LoVo (cell line): Measurements from ENCODE around the gene PTH1R.

ENCODE experiments used
- DNase-seq: peaks from one replicate; pipeline ENCODE4 v3.0.0-alpha.2; 2016; ENCODE audit warnings: low spot score

PTH1R gene

DNA sequence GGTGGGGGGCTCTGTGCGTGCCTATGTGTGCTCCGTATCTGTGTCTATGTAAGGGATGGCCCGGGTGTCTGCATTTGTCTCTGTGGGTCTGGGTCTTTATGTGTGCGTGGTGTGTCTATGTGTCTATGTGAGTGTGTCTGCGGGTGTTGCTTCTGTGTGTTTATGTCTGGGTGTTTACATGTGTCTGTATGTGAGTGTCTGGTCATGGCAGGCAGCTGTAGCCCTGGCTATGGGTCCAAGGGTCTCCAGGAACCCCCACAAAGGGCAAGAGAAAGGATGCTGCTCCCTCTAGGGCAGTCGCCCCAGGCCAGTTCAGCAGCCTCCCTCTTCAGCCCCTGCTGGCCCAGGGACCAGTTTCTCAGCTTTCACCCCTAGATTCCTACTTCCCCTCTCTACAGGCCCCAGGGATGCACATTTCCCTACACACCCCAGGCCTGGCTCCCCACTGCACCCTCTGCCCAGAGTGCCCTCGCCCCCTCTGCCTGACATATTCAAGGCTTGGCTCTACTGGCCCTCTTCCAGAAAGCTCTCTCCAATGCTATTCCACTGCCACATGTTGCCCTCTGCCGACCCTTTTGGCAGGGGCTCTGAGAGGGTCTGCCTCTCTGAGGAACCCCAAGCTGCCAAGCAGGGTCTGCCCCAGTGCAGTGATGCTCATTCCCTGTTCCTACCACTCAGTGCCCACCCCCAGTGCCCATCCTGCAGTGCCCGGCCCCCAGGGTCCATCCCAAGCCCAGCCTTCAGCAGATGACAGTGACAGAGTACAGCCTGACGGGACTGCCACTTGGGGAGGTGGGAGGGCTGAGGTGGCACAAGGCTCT lies 13.2 kb upstream of the PTH1R start:
- no peak for DNase-seq

DNA sequence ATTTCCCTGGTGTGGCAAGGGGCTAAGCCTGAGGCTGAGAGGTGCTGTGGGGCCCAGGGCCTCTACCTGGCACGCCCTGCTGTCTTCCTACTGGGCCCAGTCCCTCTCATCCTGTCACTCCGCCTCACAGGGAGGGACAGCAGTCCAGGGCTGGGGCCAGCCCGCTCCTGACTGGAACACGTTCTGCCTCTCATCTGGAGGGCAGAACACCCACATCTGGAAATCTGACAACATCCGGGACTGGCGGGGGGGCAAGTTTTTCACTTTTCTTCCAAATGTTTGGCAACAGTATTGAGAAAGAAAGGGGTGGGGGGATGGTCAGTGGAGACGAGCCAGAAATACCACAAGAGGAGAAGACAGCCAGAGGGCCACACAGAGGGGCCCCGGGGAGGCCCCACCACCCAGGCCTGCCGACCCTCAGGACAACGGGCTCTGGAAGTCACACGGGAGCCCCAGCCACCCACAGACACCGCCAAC lies 12.5 kb upstream of the PTH1R start:
- DNase-seq, result no peak

DNA sequence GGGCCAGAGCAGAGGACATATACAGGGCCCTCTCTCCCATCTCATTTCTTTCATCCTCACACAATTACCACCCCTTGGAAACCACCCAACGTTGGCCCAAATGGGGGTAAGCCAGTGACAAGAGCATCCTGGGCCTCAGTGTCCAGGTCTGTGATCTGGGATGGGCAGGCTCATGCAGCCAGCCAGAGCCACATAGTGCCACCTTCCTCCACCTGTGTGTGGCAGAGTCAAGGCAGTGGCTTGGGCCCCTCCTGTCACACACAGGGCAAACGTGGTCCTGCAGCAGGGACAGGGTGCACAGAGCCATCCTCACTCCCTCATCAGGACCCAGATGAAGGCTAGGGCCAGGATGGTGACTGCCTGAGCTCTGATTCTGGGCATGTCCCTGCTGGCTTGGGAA lies 12.0 kb upstream of the PTH1R start:
- no peak for DNase-seq

DNA sequence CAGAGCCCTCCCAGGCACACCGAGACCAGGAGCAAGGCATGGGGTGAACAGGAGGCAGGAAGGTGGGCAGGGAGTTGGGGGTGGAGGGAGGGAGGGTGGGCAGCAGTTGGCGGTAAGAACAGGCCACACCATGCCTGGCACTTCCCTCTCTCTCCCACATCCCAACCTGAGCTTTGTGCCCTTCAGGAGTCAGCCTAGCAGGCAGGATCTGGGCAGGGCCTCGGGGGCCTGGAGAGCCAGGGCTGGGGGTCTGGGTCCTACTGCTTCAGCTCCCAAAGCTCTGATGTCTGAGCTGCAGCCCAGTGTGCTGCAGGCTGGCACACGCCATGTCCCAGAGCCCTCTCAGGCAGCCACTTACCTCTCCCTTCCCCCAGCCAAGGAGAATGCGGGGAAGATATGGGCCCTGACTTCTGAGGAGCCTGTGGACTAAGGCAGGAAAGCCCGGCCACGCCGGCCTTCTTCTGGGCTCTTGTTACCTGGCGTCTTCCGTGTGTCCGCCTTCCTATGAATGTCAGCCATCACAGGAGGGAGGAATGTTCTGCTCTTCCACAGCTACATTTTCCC lies 11.4 kb upstream of the PTH1R start:
- no peak for DNase-seq

DNA sequence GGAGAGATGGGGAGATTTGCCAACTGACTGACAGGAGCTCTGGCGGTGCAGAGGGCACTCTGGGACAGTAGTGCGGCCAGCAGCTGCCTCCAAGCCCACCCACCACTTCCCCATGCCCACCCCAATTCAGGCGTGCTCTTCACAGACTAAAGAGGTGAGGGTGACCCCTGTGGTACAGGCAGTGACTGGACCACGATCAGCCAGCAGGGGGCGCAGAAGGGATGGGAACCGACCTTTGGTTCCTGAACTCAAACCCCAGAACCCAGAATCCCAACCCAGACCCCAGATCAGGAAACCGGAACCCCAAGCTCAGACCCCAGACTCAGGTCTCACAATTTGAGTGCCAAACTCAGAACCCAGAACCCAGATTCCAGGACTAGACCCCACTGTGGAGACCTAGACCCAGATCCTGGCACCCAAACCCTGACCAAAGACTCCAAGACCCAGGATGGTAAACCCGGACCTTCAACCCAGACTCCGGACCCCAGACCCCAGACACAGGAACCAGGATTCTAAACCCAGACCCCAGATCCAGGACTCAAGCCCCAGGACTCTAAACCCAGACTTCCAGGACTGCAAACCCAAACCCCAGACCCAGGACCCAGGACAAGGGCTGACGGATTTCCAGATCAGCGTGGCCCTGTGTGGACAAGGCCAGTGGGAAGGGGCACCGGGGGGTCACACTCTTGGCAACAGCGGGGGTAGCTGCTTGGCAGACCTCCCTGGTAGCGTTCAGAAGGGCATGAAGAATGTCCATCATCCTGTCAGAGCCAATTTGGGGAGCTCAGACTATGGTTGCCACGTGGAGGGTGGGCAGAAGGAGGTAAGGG lies 10.6 kb upstream of the PTH1R start:
- DNase-seq, result peak; percentile 41

DNA sequence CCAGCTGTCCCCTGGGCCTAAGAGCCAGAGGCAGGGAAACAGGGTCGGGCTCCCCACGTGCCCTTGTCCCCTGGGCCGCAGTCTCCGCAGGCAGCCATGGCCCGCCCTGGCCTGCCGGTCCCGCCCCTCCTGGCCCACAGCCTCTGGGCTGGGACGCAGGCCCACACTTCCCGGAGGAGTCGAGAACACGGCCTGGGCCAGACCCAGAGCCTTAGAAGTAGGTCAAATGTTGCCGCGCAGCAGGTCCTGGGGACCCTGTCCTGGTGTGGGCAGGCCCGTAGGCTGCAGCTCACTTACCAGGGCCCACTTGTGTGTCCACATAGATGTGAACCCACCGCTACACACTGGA lies 10.0 kb upstream of the PTH1R start:
- no peak for DNase-seq

DNA sequence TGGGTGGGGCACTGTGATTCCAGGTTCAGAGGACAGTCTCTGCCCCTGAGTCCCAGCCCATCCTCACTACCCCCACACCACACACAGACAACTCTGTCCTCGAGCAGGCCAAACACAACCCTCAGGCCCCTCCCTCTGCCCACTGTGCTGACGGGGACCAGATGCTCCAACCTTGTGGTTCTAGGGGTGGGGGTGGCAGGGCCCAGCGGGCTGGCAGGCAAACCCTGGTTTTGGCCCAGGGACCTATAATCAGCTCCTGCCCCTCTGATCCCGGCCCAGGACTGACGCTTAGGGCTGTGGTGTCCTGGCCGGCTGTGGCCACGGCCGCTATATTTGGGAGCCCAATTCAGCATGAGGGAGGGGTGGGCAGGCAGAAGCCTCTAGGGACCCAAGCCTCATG lies 9.2 kb upstream of the PTH1R start:
- DNase-seq, result no peak

DNA sequence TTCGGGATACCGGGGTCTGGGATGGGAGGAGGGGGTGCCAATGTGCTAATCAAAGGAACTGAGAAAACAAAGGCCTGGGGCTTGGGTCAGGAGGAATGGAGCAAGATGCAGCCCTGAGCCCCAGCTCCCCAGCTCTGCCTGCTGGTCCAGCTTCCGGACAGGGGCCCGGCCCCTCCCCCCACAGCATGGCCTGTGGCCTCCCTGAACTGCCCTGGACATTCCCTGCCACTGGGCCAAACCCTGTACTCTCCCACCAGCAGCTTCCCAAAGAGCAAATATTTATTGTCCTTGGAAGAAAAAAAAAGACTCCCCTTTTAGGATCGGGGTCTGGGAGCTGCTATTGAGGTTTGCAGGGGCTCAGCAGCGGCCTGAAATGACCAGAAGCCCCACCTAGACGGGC lies 8.6 kb upstream of the PTH1R start:
- no peak for DNase-seq

DNA sequence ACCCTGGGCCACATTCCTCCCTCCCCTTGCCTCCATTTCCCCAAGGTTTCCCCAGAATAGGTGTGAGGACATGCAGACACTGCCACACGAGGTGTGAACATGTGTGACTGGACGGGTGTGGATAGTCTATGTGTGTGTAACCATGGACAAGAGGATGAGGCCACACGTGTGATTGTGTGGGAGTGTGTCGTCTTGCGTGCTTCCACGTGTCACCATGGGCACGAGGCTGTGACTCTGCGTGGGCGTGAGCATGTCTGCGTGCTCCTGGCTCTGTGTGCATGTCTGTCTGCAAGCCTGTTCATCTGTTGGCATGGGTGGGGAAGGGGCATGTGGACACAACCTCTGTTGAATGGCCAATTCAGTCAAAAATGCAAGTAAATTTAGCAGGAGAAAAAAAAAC lies 8.1 kb upstream of the PTH1R start:
- no peak for DNase-seq

DNA sequence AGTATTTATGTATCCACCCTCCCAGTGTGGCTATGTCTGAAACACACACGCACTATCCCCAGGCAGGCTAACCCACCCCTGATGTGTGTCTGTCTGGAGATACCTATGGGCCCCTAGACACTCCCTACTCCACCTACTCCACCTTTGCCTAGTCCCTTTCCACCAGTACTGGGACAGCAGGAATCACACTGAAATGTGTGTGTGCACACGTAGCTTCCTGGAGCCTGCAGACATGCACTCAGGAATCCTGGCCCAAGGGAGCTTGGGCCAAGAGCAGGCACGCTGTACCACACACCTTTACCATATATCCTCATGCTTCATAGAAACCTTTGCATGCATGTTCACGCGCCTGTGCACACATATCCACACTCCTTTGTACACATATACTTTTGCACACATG lies 6.9 kb upstream of the PTH1R start:
- DNase-seq, result no peak

DNA sequence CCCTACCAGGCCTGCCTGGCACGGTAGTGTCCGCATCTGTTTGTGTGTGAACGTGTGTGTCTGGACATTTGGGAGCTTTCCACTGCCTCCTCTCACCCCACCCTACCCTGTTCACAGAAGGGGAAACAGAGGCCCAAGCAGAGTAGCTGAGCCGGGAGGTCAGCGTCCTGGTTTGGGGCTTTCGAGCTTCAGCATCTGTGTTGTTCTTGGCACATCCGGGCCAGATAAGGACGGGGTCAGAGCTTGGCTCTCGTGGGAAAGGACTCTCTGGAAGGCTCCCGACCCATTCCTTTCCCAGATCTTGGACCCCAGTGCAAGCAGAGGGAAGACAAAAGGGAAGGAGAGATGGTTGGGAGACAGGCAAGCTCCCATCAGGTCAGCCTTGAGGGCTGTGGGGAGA lies 6.3 kb upstream of the PTH1R start:
- DNase-seq, result no peak

DNA sequence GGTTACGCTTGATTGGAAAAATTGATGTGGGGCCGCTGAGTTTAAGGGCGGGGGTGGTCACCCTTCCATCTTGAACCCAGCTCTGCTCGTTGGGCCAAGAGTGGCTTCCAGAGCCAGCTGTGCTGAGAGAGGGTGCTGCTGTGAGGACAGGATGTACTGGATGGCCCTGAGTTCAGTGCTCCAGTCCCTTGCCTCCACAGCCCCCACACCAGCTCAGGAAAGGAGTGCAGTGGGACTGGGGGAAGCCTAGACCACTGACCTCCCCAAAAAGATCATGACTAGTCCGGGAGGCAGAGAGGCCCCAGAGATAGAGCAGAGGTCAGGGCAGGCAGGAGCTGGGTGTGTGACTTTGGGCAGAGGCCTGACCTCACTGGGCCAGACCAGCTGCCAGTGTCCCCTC lies 4.0 kb upstream of the PTH1R start:
- DNase-seq, result no peak

DNA sequence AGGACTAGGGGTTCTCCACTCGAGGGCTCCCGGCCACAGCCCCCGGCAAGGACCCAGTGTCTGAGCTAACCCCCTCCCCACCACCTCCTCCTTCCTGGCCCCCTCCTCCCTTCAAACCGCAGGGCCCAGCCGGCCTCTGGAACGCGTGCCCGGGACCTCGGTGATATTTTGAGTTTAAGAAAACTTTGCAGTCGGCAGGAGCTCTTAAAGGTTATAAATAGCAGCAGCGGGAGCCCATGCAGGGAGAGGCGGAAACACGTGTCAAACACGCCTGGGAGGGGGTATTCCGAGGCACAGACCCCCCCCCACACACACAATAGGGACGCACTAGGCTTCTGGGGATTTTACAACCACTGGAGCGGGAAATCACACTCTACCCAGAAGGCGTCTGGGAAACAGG lies 3.1 kb upstream of the PTH1R start:
- no peak for DNase-seq

DNA sequence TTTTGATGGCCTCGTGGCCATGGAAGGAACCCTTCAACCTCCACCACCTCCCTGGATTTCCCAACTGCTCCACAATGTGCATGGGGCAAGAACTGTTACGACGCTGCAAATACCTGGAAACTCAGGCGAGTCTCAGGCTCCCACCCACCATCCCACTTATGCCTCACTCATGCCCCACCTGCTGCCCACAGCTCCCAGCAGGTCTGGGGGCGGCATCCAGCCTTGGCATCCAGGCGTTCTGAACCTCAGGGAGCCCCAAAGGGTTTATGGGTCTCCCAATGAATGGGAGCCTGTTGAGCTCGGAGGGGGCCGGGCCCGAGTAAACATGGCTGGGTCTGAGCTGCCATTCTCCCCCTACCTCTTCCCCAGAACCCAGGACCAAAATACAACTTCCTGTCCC lies 2.0 kb upstream of the PTH1R start:
- no peak for DNase-seq

DNA sequence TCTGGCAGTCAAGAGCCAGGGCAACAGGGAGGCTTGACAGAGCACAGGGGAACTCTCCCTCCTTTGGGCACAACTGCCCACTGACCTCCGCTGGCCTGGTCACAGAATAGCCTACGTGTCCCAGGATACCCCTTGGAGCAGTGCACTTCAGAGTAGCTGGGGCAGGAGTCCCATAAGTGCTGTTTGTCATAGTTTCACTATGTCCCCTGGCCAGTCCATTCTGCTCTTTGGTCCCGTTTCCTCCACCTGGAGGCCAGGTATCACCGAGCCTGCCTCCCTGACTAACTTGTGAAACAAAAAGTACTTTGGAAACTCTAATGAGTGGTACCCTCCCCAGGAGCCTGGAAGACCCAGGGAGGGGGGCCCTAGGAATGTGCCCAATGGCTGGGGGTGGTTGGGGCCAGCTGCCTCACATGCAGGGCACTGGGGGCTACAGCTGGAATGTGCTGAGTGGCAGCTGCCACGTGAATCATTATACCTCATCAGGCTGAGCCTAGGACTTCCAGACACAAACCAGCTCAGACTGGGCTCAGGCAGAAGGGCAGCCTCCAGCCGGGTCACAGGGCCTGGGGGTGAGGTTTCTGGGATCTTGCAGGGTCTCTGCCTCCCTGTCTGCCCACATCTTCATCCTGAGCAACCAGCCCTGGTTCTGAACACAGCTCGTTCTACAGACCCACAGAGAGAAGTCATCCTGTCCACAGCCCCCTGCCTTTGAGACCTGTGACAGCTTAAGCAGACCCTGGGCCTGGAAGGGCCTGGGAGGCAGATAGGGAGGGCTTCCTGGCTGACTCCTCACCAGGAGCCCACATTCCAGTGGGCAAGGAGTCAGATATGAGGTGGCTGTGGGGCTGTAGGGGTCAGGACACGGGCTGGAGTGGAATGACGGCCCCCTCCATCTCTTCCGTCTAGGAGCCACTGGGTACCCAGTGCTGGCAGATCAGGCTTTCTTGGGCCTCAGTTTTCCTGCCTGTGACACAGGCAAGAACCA lies 914 bp upstream of the PTH1R start:
- DNase-seq, result no peak

DNA sequence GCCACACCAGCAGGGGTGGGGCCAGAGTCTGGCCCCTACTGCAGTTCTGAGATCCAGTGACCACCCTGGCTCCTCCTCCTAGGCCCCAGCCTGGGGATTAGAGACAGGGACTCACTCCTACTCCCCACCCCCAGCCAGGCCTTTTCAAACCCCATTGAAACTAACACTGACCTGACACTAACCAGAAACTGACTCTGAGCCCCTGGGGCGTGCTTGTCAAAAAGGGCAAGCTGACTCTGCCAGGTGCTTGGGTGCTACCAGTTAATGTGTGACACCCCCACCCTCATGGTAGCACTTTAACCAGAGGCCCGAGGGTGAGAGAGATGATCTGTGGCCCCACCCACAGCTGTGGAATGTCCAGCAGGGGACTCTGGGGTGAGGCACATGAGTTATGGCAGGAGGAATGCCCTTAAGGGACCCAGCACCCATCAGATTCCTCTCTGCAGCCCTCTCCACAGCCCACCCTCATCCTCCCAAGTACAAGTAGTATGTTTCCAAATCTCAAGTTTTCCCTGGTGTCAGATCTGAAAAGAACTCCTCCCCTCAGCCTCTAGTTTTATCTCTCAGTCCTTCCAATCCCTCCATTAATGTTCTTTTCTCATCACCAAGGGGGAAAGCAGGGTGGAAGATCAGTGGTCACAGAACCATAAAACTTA lies 1.4 kb downstream of the PTH1R start:
- DNase-seq, result peak; percentile 19

DNA sequence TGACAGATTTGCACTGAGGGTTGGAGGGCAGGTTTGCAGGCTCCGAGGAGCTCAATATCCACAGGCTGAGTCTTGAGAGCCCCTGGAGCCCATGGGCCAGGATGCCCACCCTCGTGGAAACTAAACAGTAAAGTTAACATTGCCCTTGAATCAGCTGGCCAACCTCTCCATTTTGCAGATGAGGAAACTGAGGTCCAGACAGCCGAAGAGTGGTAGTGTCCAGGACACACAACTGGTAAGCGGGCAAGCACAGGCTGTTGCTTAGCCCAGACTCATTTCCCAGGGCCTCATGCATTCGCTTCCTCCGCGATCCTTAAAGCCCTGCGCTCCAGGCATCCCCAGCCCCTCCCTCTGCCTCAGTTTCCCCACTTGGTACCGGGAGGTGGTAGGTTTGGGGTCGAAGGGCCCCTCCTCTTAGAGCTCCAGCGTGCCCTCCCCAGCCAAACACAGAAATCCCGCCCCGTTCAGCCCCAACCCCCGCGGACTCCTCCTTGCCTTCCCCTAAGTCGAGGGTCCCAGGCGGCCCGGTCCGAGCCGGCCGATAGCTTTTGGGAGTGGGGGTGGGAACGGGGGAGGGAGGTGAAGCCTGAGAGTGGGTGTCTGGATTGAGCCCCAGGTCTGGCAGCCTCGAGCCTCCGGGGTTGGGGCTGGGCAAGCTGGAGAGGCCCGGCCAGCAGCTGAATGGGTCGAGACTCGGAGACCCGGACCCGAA lies 3.5 kb downstream of the PTH1R start:
- no peak for DNase-seq

DNA sequence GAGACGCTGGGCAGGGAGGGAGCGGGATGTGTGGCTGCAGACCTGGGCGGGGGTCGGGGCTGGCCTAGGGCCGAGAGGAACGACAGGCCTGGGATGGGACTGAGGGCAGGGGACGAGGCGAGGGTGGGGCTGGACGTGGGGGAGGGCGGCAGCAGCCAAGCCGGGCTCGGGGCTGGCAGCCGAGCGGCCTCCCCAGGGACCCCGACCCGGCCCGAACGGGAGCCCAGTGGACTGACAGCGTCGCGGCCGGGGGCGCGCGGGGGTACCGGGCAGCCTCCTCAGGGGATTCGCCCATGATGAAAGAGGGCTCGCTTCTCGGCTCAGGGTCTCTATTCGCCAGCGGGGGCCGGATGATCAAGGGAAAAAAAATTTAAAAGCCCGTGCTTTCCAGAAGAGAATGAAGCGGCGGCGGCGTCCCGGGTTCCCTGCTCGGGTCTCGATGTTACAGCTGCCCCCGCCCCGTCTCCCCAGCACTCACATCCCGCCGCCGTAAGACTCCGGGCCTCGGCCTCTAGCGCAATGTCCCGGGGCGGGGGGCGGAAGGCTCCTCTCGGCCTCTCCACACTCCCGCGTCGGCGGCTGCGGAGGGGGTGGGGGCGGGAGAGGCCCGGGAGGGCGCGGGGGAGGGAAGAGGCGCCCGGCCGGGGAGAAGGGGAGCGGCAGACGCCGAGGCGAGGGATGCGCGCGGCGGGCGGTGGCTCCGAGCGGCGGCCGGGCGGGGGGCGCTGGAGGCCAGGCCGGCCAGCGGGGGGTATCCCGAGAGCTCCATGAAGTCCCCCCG lies 4.3 kb downstream of the PTH1R start:
- DNase-seq, result no peak

DNA sequence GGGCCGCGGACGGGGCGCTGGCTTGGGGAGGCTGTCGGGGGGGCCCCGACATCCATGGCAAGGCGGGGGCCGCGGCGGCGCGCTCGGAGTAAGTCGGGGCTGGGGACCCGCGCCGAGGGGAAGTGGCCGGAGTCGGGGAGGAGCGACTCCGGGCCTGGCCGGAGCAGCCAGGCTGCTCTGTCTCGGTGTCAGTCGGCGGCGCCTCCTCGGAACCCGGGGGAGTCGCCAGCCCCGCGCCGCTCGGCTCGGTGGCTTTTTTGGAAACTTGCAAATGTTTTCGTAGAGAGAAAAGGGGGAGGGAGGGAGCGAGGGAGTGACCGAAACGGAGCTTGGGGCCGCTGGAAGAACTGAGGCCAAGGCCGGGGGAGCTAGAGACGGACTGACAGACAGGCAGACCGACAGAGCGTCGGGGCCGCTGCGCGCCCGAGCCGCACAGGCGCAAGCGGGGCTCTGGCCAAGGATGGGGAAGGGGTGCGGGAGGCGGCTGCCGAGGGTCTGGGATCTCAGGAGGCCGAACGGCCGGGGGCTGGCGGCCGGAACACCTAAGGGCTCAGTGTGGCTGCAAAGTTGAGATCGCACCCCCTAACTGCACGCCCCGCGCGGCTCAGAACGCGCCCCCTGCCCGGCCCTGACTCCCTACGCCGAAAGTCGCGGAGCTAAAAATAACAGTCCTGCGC lies 5.0 kb downstream of the PTH1R start:
- DNase-seq, result no peak
